ENCODE results near the gene ASB3.
"Not testable (repeated sequence)": the region's sequence is repeated elsewhere in the genome, so short reads cannot be mapped to it uniquely, and the experiment has no call there.

The ASB3 gene

GRCh38 chr2:53757206-53757605 is 29.5 kb downstream of the ASB3 start:
- not testable (repeated sequence) for H3K18ac ChIP-seq (ENCODE audit: low read length); H3K4ac ChIP-seq (ENCODE audit: low read length); H3K4me3 ChIP-seq (ENCODE audit: low read length in 2 of 2); H2BK5ac ChIP-seq (ENCODE audit: low read length); H4K8ac ChIP-seq (ENCODE audit: low read depth, low read length); H2BK12ac ChIP-seq (ENCODE audit: low read length); H3K14ac ChIP-seq (ENCODE audit: low read length); H2BK120ac ChIP-seq (ENCODE audit: low read depth, low read length); H3K23ac ChIP-seq (ENCODE audit: low read depth, low read length, poor library complexity); H2AK5ac ChIP-seq (ENCODE audit: low read depth, low read length); H3K4me2 ChIP-seq (ENCODE audit: insufficient read depth, low read length, poor library complexity, severe bottlenecking); H3K4me1 ChIP-seq (ENCODE audit: control insufficient read depth in 2 of 2, insufficient read depth in 1 of 2, low read depth in 1 of 2, low read length in 2 of 2); H3K27me3 ChIP-seq (ENCODE audit: control insufficient read depth in 3 of 3, insufficient read depth in 3 of 3, low read depth in 1 of 3, low read length in 3 of 3); DNase-seq (ENCODE audit: low spot score); H3K27ac ChIP-seq (replicated peaks; ENCODE audit: low read length); H4K91ac ChIP-seq (ENCODE audit: low read depth, low read length, poor library complexity); H2BK15ac ChIP-seq (ENCODE audit: low read length); H3K9me3 ChIP-seq (replicated peaks in 1 of 2; ENCODE audit: control insufficient read depth in 2 of 2, insufficient read depth in 1 of 2, low read depth in 1 of 2, low read length in 2 of 2); H3K9ac ChIP-seq (ENCODE audit: low read depth, low read length, poor library complexity); H2AFZ ChIP-seq (ENCODE audit: low read length); H3K79me1 ChIP-seq (ENCODE audit: low read depth, low read length)
- H3K36me3 ChIP-seq (replicated peaks in 1 of 2; ENCODE audit: control insufficient read depth in 2 of 2, insufficient read depth in 2 of 2, low read length in 2 of 2), result peaks cover 10 to 61% of the 10 kb centered on the region in 2 donors
- WGBS, 2 donors (ENCODE audit: extremely low coverage in 2 of 2, insufficient read length in 2 of 2, insufficient replicate concordance in 1 of 2), result no CpG with 5 or more reads among the region's 14 CpGs

DNA sequence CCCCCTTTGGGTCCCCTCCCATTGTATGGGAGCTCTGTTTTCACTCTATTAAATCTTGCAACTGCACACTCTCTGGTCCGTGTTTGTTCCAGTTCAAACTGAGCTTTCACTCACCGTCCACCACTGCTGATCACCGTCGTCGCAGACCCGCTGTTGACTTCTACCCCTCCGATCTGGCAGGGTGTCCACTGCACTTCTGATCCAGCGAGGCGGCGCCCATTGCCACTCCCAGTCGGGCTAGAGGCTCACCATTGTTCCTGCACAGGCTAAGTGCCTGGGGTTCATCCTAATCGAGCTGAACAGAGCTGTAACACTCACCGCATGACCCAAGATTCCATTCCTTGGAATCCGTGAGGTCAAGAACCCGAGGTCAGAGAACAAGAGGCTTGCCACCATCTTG is 30.1 kb downstream of the ASB3 start:
- Histone ChIP-seq H3K14ac (ENCODE audit: low read length) (no peak overlapping the region), H2AK5ac (ENCODE audit: low read depth, low read length) (no peak overlapping the region), H2BK12ac (ENCODE audit: low read length) (no peak overlapping the region), H3K18ac (ENCODE audit: low read length) (no peak overlapping the region), H2BK120ac (ENCODE audit: low read depth, low read length) (no peak overlapping the region), H3K9ac (ENCODE audit: low read depth, low read length, poor library complexity) (no peak overlapping the region), H3K4me2 (ENCODE audit: insufficient read depth, low read length, poor library complexity, severe bottlenecking) (no peak overlapping the region), H4K91ac (ENCODE audit: low read depth, low read length, poor library complexity) (no peak overlapping the region), H3K23ac (ENCODE audit: low read depth, low read length, poor library complexity) (no peak overlapping the region), H3K4ac (ENCODE audit: low read length) (no peak overlapping the region), H3K79me1 (ENCODE audit: low read depth, low read length) (no peaks in the 10 kb centered on the region), H3K27ac (replicated peaks; ENCODE audit: low read length) (no peak overlapping the region), H3K9me3 (replicated peaks in 1 of 2; ENCODE audit: control insufficient read depth in 2 of 2, insufficient read depth in 1 of 2, low read depth in 1 of 2, low read length in 2 of 2) (peaks cover 2 to 8% of the 10 kb centered on the region in 2 donors), H3K4me1 (ENCODE audit: control insufficient read depth in 2 of 2, insufficient read depth in 1 of 2, low read depth in 1 of 2, low read length in 2 of 2) (peaks cover 1 to 3% of the 10 kb centered on the region in 2 donors), H3K36me3 (replicated peaks in 1 of 2; ENCODE audit: control insufficient read depth in 2 of 2, insufficient read depth in 2 of 2, low read length in 2 of 2) (peaks cover 10 to 55% of the 10 kb centered on the region in 2 donors), H2AFZ (ENCODE audit: low read length) (no peak overlapping the region), H3K27me3 (ENCODE audit: control insufficient read depth in 3 of 3, insufficient read depth in 3 of 3, low read depth in 1 of 3, low read length in 3 of 3) (no peaks in the 10 kb centered on the region), H4K8ac (ENCODE audit: low read depth, low read length) (no peak overlapping the region), H2BK15ac (ENCODE audit: low read length) (no peak overlapping the region), H3K4me3 (ENCODE audit: low read length in 2 of 2) (no peak overlapping the region), H2BK5ac (ENCODE audit: low read length) (no peak overlapping the region)
- DNase-seq (ENCODE audit: low spot score), result no peak
- no CpG with 5 or more reads among the region's 15 CpGs for WGBS, 2 donors (ENCODE audit: extremely low coverage in 2 of 2, insufficient read length in 2 of 2, insufficient replicate concordance in 1 of 2)

GRCh38 chr2:53755121-53755520 is 31.6 kb downstream of the ASB3 start:
- Histone ChIP-seq H2AK5ac (ENCODE audit: low read depth, low read length) (no peak overlapping the region), H2AFZ (ENCODE audit: low read length) (no peak overlapping the region), H3K9me3 (replicated peaks in 1 of 2; ENCODE audit: control insufficient read depth in 2 of 2, insufficient read depth in 1 of 2, low read depth in 1 of 2, low read length in 2 of 2) (peaks cover 2 to 8% of the 10 kb centered on the region in 2 donors), H3K18ac (ENCODE audit: low read length) (no peak overlapping the region), H3K36me3 (replicated peaks in 1 of 2; ENCODE audit: control insufficient read depth in 2 of 2, insufficient read depth in 2 of 2, low read length in 2 of 2) (peaks cover 7 to 55% of the 10 kb centered on the region in 2 donors), H3K27me3 (ENCODE audit: control insufficient read depth in 3 of 3, insufficient read depth in 3 of 3, low read depth in 1 of 3, low read length in 3 of 3) (no peaks in the 10 kb centered on the region), H3K23ac (ENCODE audit: low read depth, low read length, poor library complexity) (no peak overlapping the region), H2BK5ac (ENCODE audit: low read length) (no peak overlapping the region), H4K91ac (ENCODE audit: low read depth, low read length, poor library complexity) (no peak overlapping the region), H3K14ac (ENCODE audit: low read length) (no peak overlapping the region), H3K79me1 (ENCODE audit: low read depth, low read length) (no peaks in the 10 kb centered on the region), H3K4ac (ENCODE audit: low read length) (no peak overlapping the region), H2BK12ac (ENCODE audit: low read length) (no peak overlapping the region), H4K8ac (ENCODE audit: low read depth, low read length) (no peak overlapping the region), H2BK120ac (ENCODE audit: low read depth, low read length) (no peak overlapping the region), H3K4me1 (ENCODE audit: control insufficient read depth in 2 of 2, insufficient read depth in 1 of 2, low read depth in 1 of 2, low read length in 2 of 2) (peaks cover 1 to 3% of the 10 kb centered on the region in 2 donors), H3K27ac (replicated peaks; ENCODE audit: low read length) (no peak overlapping the region), H3K9ac (ENCODE audit: low read depth, low read length, poor library complexity) (no peak overlapping the region), H3K4me2 (ENCODE audit: insufficient read depth, low read length, poor library complexity, severe bottlenecking) (no peak overlapping the region), H2BK15ac (ENCODE audit: low read length) (no peak overlapping the region), H3K4me3 (ENCODE audit: low read length in 2 of 2) (no peak overlapping the region)
- WGBS, 2 donors (ENCODE audit: extremely low coverage in 2 of 2, insufficient read length in 2 of 2, insufficient replicate concordance in 1 of 2), result no CpG with 5 or more reads among the region's 2 CpGs
- no peak for DNase-seq (ENCODE audit: low spot score)

DNA sequence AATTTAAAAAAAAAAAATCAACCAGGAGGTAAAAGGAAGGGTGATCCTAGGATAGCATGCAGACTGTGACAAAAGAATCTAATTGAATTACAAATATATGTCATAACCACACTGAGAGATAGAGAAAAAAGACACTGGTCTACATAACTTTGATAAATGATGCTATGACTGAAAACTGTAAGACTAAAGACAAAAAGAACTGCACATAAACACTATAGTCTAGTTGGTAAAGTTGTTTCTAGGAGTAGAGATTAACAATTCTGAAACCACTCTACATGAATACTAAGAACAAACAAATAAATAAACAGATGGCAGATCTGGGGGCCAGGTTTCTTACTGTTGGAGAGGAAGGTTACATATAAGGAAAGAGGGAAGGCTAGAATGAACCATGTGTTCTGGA is 33.7 kb downstream of the ASB3 start:
- Histone ChIP-seq H3K4ac (ENCODE audit: low read length) (no peak overlapping the region), H3K14ac (ENCODE audit: low read length) (no peak overlapping the region), H4K91ac (ENCODE audit: low read depth, low read length, poor library complexity) (no peak overlapping the region), H3K9me3 (replicated peaks in 1 of 2; ENCODE audit: control insufficient read depth in 2 of 2, insufficient read depth in 1 of 2, low read depth in 1 of 2, low read length in 2 of 2) (peaks cover 2 to 8% of the 10 kb centered on the region in 2 donors), H3K23ac (ENCODE audit: low read depth, low read length, poor library complexity) (no peak overlapping the region), H3K4me2 (ENCODE audit: insufficient read depth, low read length, poor library complexity, severe bottlenecking) (no peak overlapping the region), H3K79me1 (ENCODE audit: low read depth, low read length) (no peaks in the 10 kb centered on the region), H2AFZ (ENCODE audit: low read length) (no peak overlapping the region), H2BK120ac (ENCODE audit: low read depth, low read length) (no peak overlapping the region), H2AK5ac (ENCODE audit: low read depth, low read length) (no peak overlapping the region), H2BK15ac (ENCODE audit: low read length) (no peak overlapping the region), H3K4me3 (ENCODE audit: low read length in 2 of 2) (no peak overlapping the region), H2BK12ac (ENCODE audit: low read length) (no peak overlapping the region), H3K36me3 (replicated peaks in 1 of 2; ENCODE audit: control insufficient read depth in 2 of 2, insufficient read depth in 2 of 2, low read length in 2 of 2) (peaks cover 5 to 60% of the 10 kb centered on the region in 2 donors), H3K27me3 (ENCODE audit: control insufficient read depth in 3 of 3, insufficient read depth in 3 of 3, low read depth in 1 of 3, low read length in 3 of 3) (no peaks in the 10 kb centered on the region), H4K8ac (ENCODE audit: low read depth, low read length) (no peak overlapping the region), H3K18ac (ENCODE audit: low read length) (no peak overlapping the region), H3K4me1 (ENCODE audit: control insufficient read depth in 2 of 2, insufficient read depth in 1 of 2, low read depth in 1 of 2, low read length in 2 of 2) (peaks cover 1 to 3% of the 10 kb centered on the region in 2 donors), H3K9ac (ENCODE audit: low read depth, low read length, poor library complexity) (no peak overlapping the region), H3K27ac (replicated peaks; ENCODE audit: low read length) (no peak overlapping the region), H2BK5ac (ENCODE audit: low read length) (no peak overlapping the region)
- no peak for DNase-seq (ENCODE audit: low spot score)

Data from neuronal stem cell (in vitro differentiated cells).